DOHH2 (cell line): Measurements from ENCODE around the gene CLIP2.

ENCODE experiments used
- EZH2phosphoT487 ChIP-seq: fragments of 200-600 bp; sonication (generic); IDR thresholded peaks from 2 replicates; pipeline ENCODE4 v1.6.1; 2017; ENCODE audit warnings: borderline replicate concordance, mild to moderate bottlenecking, antibody characterized with exemption, low read length, moderate library complexity, mixed read lengths
- TF ChIP-seq, protein P1 (sequence below): fragments of 200-600 bp; sonication (generic); IDR thresholded peaks from one replicate; pipeline ENCODE4 v1.5.1; 2014; ENCODE audit warnings: antibody characterized with exemption, mild to moderate bottlenecking, low read depth, low read length; ENCODE audit not compliant: poor library complexity, severe bottlenecking

DNA sequence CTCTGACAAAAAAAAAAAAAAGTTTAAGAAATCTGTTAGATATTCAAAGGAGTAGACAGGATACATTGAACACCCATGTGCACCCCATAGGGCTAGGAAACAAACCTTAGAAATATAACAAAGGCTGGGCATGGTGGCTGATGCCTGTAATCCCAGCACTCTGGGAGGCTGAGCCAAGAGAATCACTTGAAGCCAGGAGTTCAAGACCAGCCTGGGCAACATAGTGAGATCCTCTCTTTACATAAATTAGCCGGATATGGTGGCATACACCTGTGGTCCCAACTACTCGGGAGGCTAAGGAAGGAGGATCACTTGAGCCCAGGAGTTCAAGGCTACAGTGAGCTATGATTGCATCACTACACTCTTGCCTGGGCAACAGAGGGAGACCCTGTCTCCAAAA lies 15.3 kb downstream of the CLIP2 start:
- TF ChIP-seq, protein P1, sequence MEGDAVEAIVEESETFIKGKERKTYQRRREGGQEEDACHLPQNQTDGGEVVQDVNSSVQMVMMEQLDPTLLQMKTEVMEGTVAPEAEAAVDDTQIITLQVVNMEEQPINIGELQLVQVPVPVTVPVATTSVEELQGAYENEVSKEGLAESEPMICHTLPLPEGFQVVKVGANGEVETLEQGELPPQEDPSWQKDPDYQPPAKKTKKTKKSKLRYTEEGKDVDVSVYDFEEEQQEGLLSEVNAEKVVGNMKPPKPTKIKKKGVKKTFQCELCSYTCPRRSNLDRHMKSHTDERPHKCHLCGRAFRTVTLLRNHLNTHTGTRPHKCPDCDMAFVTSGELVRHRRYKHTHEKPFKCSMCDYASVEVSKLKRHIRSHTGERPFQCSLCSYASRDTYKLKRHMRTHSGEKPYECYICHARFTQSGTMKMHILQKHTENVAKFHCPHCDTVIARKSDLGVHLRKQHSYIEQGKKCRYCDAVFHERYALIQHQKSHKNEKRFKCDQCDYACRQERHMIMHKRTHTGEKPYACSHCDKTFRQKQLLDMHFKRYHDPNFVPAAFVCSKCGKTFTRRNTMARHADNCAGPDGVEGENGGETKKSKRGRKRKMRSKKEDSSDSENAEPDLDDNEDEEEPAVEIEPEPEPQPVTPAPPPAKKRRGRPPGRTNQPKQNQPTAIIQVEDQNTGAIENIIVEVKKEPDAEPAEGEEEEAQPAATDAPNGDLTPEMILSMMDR, result no peak
- no peak for TF ChIP-seq EZH2phosphoT487
